ENCODE results near the gene FBN1.

Gene FBN1

GRCh38 chr15:48416301-48416700 is 229.2 kb downstream of the FBN1 start:
- Histone ChIP-seq H3K4me3 (no peak overlapping the region), H3K9ac (no peak overlapping the region), H3K4me2 (peak overlapping the region; percentile 39), H4K20me1 (no peaks in the 10 kb centered on the region), H3K27me3 (no peaks in the 10 kb centered on the region), H3K27ac (no peak overlapping the region), H3K4me1 (peaks cover 38% of the 10 kb centered on the region), H3K36me3 (no peaks in the 10 kb centered on the region), H3K9me3 (no peaks in the 10 kb centered on the region)
- TF ChIP-seq Cebpa-rat (IDR thresholded peaks at IDR 0.05): no peak

- Histone ChIP-seq H3K27me3 (no peaks in the 10 kb centered on the region), H3K4me2 (peak overlapping the region; percentile 39), H3K27ac (no peak overlapping the region), H3K4me1 (peaks cover 29% of the 10 kb centered on the region), H3K9ac (no peak overlapping the region), H3K4me3 (no peak overlapping the region), H4K20me1 (no peaks in the 10 kb centered on the region), H3K36me3 (no peaks in the 10 kb centered on the region), H3K9me3 (no peaks in the 10 kb centered on the region)
- TF ChIP-seq Cebpa-rat (IDR thresholded peaks at IDR 0.05): no peak
Measured at GRCh38 chr15:48415036-48415886, 230.2 kb downstream of the FBN1 start.

- no peak overlapping the region for H3K4me2 ChIP-seq
- H3K4me3 ChIP-seq: no peak overlapping the region
- no peaks in the 10 kb centered on the region for H3K27me3 ChIP-seq
- no peaks in the 10 kb centered on the region for H4K20me1 ChIP-seq
- no peaks in the 10 kb centered on the region for H3K9me3 ChIP-seq
- no peak for TF ChIP-seq Cebpa-rat (IDR thresholded peaks at IDR 0.05)
- H3K9ac ChIP-seq: no peak overlapping the region
- H3K36me3 ChIP-seq: no peaks in the 10 kb centered on the region
- H3K27ac ChIP-seq: no peak overlapping the region
- peaks cover 29% of the 10 kb centered on the region for H3K4me1 ChIP-seq
Measured at GRCh38 chr15:48414015-48414414, 231.5 kb downstream of the FBN1 start.

- no peak for TF ChIP-seq Cebpa-rat (IDR thresholded peaks at IDR 0.05)
- no peaks in the 10 kb centered on the region for H3K27me3 ChIP-seq
Measured at GRCh38 chr15:48413304-48413703, 232.2 kb downstream of the FBN1 start.

GRCh38 chr15:48411971-48412591 is 233.4 kb downstream of the FBN1 start:
- TF ChIP-seq Cebpa-rat (IDR thresholded peaks at IDR 0.05): no peak
- no peak overlapping the region for H3K4me3 ChIP-seq
- no peaks in the 10 kb centered on the region for H4K20me1 ChIP-seq
- H3K36me3 ChIP-seq: no peaks in the 10 kb centered on the region
- H3K9me3 ChIP-seq: no peaks in the 10 kb centered on the region
- peaks cover 29% of the 10 kb centered on the region for H3K4me1 ChIP-seq
- H3K4me2 ChIP-seq: peak overlapping the region; percentile 49
- H3K27me3 ChIP-seq: no peaks in the 10 kb centered on the region
- no peak overlapping the region for H3K27ac ChIP-seq
- H3K9ac ChIP-seq: no peak overlapping the region

More at GRCh38 chr15:48413304-48413703, 232.2 kb downstream of the FBN1 start:
- Histone ChIP-seq H3K9ac (no peak overlapping the region), H3K27ac (no peak overlapping the region), H3K9me3 (no peaks in the 10 kb centered on the region), H3K36me3 (no peaks in the 10 kb centered on the region), H3K4me3 (no peak overlapping the region), H4K20me1 (no peaks in the 10 kb centered on the region), H3K4me1 (peaks cover 29% of the 10 kb centered on the region), H3K4me2 (no peak overlapping the region)

GRCh38 chr15:48409623-48410022 is 235.9 kb downstream of the FBN1 start:
- H3K9ac ChIP-seq: no peak overlapping the region
- peaks cover 13% of the 10 kb centered on the region for H3K4me1 ChIP-seq
- no peak overlapping the region for H3K4me3 ChIP-seq
- H3K9me3 ChIP-seq: no peaks in the 10 kb centered on the region
- H4K20me1 ChIP-seq: no peaks in the 10 kb centered on the region
- TF ChIP-seq Cebpa-rat (IDR thresholded peaks at IDR 0.05): no peak
- no peaks in the 10 kb centered on the region for H3K36me3 ChIP-seq
- H3K4me2 ChIP-seq: no peak overlapping the region
- no peak overlapping the region for H3K27ac ChIP-seq
- H3K27me3 ChIP-seq: no peaks in the 10 kb centered on the region

- H3K36me3 ChIP-seq: no peaks in the 10 kb centered on the region
- H4K20me1 ChIP-seq: no peaks in the 10 kb centered on the region
- H3K27me3 ChIP-seq: no peaks in the 10 kb centered on the region
- H3K4me2 ChIP-seq: no peak overlapping the region
- no peak overlapping the region for H3K4me3 ChIP-seq
- no peak for TF ChIP-seq Cebpa-rat (IDR thresholded peaks at IDR 0.05)
- H3K27ac ChIP-seq: no peak overlapping the region
- no peak overlapping the region for H3K9ac ChIP-seq
- H3K9me3 ChIP-seq: no peaks in the 10 kb centered on the region
- H3K4me1 ChIP-seq: peaks cover 13% of the 10 kb centered on the region
Measured at GRCh38 chr15:48408327-48408726, 237.2 kb downstream of the FBN1 start.

- Histone ChIP-seq H4K20me1 (no peaks in the 10 kb centered on the region), H3K27me3 (no peaks in the 10 kb centered on the region), H3K9ac (no peak overlapping the region), H3K4me2 (no peak overlapping the region), H3K9me3 (no peaks in the 10 kb centered on the region), H3K4me1 (peaks cover 9% of the 10 kb centered on the region), H3K36me3 (no peaks in the 10 kb centered on the region), H3K4me3 (no peak overlapping the region), H3K27ac (no peak overlapping the region)
- no peak for TF ChIP-seq Cebpa-rat (IDR thresholded peaks at IDR 0.05)
Measured at GRCh38 chr15:48407646-48408045, 237.9 kb downstream of the FBN1 start.

GRCh38 chr15:48406911-48407310 is 238.6 kb downstream of the FBN1 start:
- Histone ChIP-seq H3K27ac (no peak overlapping the region), H3K36me3 (no peaks in the 10 kb centered on the region), H3K27me3 (no peaks in the 10 kb centered on the region), H4K20me1 (no peaks in the 10 kb centered on the region), H3K9me3 (no peaks in the 10 kb centered on the region), H3K4me3 (no peak overlapping the region), H3K4me2 (no peak overlapping the region), H3K9ac (no peak overlapping the region), H3K4me1 (peaks cover 2% of the 10 kb centered on the region; the same call in 1 of the 2 replicates)
- no peak for TF ChIP-seq Cebpa-rat (IDR thresholded peaks at IDR 0.05)

GRCh38 chr15:48406266-48406891 is 239.1 kb downstream of the FBN1 start:
- Histone ChIP-seq H3K9ac (no peak overlapping the region), H3K9me3 (no peaks in the 10 kb centered on the region), H3K4me2 (no peak overlapping the region), H4K20me1 (no peaks in the 10 kb centered on the region), H3K4me1 (no peaks in the 10 kb centered on the region), H3K27ac (no peak overlapping the region), H3K4me3 (no peak overlapping the region), H3K36me3 (no peaks in the 10 kb centered on the region), H3K27me3 (no peaks in the 10 kb centered on the region)
- no peak for TF ChIP-seq Cebpa-rat (IDR thresholded peaks at IDR 0.05)

All from BLaER1 (cell line).